Raji (cell line): ENCODE data around the gene RRBP1.

ENCODE experiments used
- POLR2A ChIP-seq: IDR thresholded peaks from 2 replicates; pipeline ENCODE4 v1.6.1; 2011; ENCODE audit warnings: low read depth, low read length, control low read depth; ENCODE audit not compliant: insufficient read depth

Gene RRBP1

GRCh38 chr20:17621229-17621968 lies 60.6 kb downstream of the RRBP1 start:
- no peak for TF ChIP-seq POLR2A

- no peak for TF ChIP-seq POLR2A
Observed at GRCh38 chr20:17620371-17621228, 61.4 kb downstream of the RRBP1 start.

DNA sequence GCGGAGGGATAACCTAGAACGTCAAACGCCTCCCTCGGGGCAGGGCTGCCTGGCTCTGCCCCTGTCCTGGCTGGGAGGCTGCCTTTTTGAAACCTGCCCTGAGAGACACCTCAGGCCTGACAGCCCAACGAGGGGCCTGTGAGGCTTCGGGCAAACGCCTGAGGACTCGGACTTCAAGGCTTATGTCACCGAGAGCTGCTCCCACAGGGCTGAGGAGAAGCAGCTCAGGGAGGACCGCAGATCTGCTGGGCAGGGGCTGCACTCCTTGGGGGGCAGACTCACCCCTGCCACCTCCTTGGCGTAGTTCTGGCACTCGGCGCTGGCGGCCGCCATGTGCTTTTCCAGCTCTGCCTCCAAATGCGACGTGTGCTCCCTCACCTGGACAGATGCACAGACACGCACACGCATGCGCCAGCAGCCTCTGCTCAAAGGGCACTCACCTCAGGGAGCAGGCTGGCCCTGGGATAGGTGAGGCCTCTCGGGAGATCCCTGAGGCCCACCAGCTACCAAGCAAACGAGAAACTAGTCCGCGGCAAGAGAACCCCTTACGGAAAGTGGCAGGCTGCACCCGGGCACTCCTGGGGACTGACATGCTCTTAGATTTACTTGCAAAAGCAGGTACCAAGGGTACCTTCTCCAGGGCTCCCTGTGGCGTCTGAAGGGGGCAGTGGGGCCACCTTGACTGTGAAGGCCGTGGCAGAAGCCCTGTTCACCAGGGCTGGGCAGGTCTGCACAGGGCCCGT lies 62.5 kb downstream of the RRBP1 start:
- no peak for TF ChIP-seq POLR2A

DNA sequence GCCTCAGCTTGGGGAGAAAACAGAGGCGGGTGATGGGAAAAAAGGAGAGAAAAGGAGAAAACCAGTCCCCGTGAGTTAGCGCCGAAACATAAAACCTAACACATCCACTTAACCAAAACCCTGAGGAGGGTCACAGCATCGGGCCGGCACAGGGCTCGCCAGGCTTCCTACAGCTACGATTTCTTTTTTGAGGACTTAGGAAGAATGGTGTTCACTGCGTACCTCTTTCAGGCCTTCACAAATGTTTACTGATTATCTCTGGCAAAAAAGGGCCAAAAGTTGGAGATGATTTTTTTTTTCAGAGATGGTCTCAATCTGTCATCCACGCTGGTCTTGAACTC lies 63.4 kb downstream of the RRBP1 start:
- no peak for TF ChIP-seq POLR2A

- TF ChIP-seq POLR2A, result no peak
Observed at GRCh38 chr20:17617868-17618672, 64.0 kb downstream of the RRBP1 start.

DNA sequence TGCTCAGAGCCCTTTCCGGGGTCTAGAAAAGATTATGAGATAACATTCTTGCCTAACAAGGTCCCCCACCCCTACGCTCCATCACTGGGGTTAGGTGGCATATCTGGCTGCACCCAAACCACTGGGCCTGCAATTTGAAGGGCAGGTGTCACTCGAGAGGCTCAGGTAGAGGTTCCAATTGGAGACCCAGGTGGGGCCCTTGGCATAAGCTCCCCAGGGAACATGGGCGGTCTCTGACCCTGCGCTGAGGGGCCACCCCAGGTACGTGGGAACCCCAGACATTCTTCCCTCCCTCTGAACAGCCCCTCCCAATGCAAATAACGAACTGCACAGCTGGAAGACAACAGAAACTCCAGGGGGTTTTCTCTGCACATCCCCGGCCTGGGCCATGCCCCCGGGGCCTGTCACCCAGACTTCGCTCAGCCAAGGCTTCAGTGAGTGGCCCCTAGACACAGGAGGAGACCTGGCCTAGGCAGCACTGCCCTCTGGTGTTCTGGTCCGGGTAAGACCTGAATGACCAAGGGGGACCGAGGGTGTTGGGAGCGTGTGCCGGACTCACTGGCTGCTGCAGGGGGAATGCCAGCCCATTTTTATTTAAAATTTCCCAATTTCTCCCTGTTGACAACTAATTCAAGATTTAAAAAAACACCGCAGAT lies 64.7 kb downstream of the RRBP1 start:
- no peak for TF ChIP-seq POLR2A

- TF ChIP-seq POLR2A, result no peak
Observed at GRCh38 chr20:17616480-17617211, 65.4 kb downstream of the RRBP1 start.

GRCh38 chr20:17615645-17616479 lies 66.2 kb downstream of the RRBP1 start:
- TF ChIP-seq POLR2A, result no peak

DNA sequence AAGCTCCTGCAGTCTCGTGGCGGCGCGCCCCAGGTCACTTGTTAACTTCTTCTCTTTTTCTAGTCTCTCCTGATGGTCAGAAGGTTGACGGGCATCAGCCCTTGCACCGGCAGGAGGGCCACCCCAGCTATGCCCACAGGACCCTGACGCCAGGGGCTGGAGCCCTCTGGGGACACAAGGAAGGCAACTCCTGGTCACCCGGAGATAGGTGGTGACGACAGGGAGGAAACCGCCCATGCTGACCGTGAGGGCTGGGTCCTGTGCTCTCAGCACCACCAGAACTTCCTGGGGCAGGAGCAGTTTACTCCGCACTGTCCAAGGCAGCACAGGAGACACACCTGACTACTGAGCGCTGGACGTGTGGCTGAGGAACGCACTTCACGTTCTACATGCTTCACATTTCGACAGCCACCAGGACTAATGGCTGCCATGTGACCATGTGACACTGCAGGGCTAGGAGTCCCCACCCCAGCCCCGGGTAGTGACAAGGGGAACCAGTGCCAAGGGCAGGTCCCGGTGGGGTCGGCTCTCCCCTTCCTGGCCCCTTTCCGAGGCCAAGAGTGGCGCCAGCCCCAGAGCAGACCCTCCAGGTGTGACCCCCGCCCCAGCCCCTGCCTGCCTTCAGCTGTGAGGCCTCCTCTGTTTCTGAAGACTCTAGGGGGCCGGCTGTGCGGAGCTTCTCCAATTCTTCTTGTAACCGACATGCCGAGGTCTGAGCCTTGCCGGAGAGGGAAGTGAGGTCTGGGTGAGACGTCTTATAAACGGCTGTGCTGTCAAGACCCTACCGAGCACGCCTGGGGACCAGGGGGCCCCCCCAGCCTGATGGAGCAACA lies 67.0 kb downstream of the RRBP1 start:
- no peak for TF ChIP-seq POLR2A

- no peak for TF ChIP-seq POLR2A
Observed at GRCh38 chr20:17614176-17614811, 67.7 kb downstream of the RRBP1 start.

DNA sequence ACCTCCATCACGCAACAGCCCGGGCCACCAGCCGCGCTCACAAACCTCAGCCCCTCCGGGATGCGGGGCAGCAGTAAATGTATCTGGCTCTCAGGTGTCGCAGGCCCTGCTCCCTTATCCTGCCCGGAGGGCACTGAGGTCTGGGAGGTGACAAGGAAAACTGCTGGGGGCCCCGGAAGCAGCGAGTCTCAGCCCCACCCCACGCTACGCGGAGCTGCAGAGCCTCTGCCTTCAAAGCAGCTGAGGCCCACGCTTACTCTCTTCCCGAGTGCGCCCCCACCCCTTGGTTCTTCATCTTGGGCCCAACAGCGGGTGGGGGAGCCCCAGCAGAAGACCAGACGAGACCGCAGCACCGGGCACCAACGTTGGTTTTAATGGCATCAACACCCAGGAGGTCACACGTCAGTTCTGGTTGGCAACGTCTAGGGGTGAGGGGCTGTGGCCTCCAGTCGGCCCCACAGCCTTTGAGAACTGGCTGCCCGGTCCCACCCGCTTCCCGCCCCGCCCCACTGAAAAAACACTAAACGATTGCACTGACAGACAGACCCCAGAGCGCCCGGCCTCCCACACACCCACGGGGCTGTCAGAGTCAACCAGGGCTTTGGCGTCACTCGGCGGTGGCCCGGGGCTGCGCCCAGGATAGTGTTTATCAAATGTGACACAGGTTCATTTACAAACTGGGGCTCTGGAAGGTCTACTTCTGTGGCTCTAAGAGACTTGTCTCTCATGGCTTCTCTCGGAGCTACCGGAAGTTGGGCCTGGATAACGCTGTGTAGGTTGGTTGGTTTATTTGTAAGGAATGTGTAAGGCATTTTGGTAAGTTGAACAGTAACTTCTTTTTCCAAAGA lies 68.5 kb downstream of the RRBP1 start:
- TF ChIP-seq POLR2A, result no peak
